ENCODE data around the gene EEFSEC. TPM values are rescaled to one million over a fixed set of nuclear protein-coding genes. Genes with fewer than 3 reads are reported as not detected.

The EEFSEC gene
- total RNA-seq, 1 donor = 5.1 TPM

GRCh38 chr3:128155616-128156360 is 2.5 kb downstream of the EEFSEC start:
- Histone ChIP-seq H3K27me3 (ENCODE audit: insufficient read depth, low read length) (no peaks in the 10 kb centered on the region), H3K4me1 (ENCODE audit: insufficient read depth, low read length) (peaks cover 4% of the 10 kb centered on the region), H3K79me2 (ENCODE audit: insufficient read depth, low read length) (peaks cover 9% of the 10 kb centered on the region), H3K27ac (ENCODE audit: low read depth, low read length) (no peak overlapping the region), H3K4me2 (ENCODE audit: insufficient read depth, low read length) (no peak overlapping the region), H2AFZ (ENCODE audit: low read length) (no peak overlapping the region), H4K20me1 (ENCODE audit: insufficient read depth, low read length) (peaks cover 4% of the 10 kb centered on the region), H3K4me3 (ENCODE audit: insufficient read depth, low read length) (no peak overlapping the region), H3K36me3 (ENCODE audit: insufficient read depth, low read length) (peaks cover 5% of the 10 kb centered on the region), H3K9me3 (ENCODE audit: low read depth, low read length) (no peaks in the 10 kb centered on the region)
- no peak for TF ChIP-seq CTCF (IDR thresholded peaks at IDR 0.05; ENCODE audit: extremely low read depth, low read depth, low read length)
- no peak for DNase-seq (ENCODE audit: insufficient read length, low spot score, missing footprints)

- no peak overlapping the region for H3K4me2 ChIP-seq (ENCODE audit: insufficient read depth, low read length)
- H3K9me3 ChIP-seq (ENCODE audit: low read depth, low read length) = no peaks in the 10 kb centered on the region
- peaks cover 4% of the 10 kb centered on the region for H4K20me1 ChIP-seq (ENCODE audit: insufficient read depth, low read length)
- no peaks in the 10 kb centered on the region for H3K4me1 ChIP-seq (ENCODE audit: insufficient read depth, low read length)
- H3K4me3 ChIP-seq (ENCODE audit: insufficient read depth, low read length) = no peak overlapping the region
- DNase-seq (ENCODE audit: insufficient read length, low spot score, missing footprints) = no peak
- H3K27me3 ChIP-seq (ENCODE audit: insufficient read depth, low read length) = no peaks in the 10 kb centered on the region
- no peak overlapping the region for H2AFZ ChIP-seq (ENCODE audit: low read length)
- H3K36me3 ChIP-seq (ENCODE audit: insufficient read depth, low read length) = peaks cover 10% of the 10 kb centered on the region
- no peak for TF ChIP-seq CTCF (IDR thresholded peaks at IDR 0.05; ENCODE audit: extremely low read depth, low read depth, low read length)
- H3K27ac ChIP-seq (ENCODE audit: low read depth, low read length) = no peak overlapping the region
- H3K79me2 ChIP-seq (ENCODE audit: insufficient read depth, low read length) = peaks cover 12% of the 10 kb centered on the region
These were observed 7.4 kb downstream of the EEFSEC start for GRCh38 chr3:128160661-128161060.

GRCh38 chr3:128163432-128163831 is 10.2 kb downstream of the EEFSEC start:
- TF ChIP-seq CTCF (IDR thresholded peaks at IDR 0.05; ENCODE audit: extremely low read depth, low read depth, low read length) = no peak
- no peak overlapping the region for H3K4me2 ChIP-seq (ENCODE audit: insufficient read depth, low read length)

GRCh38 chr3:128166971-128167453 is 13.7 kb downstream of the EEFSEC start:
- H3K4me1 ChIP-seq (ENCODE audit: insufficient read depth, low read length) = no peaks in the 10 kb centered on the region
- H3K27ac ChIP-seq (ENCODE audit: low read depth, low read length) = no peak overlapping the region
- no peaks in the 10 kb centered on the region for H3K9me3 ChIP-seq (ENCODE audit: low read depth, low read length)
- no peak for TF ChIP-seq CTCF (IDR thresholded peaks at IDR 0.05; ENCODE audit: extremely low read depth, low read depth, low read length)
- peaks cover 6% of the 10 kb centered on the region for H3K79me2 ChIP-seq (ENCODE audit: insufficient read depth, low read length)
- no peaks in the 10 kb centered on the region for H3K27me3 ChIP-seq (ENCODE audit: insufficient read depth, low read length)
- H2AFZ ChIP-seq (ENCODE audit: low read length) = no peak overlapping the region
- no peak overlapping the region for H3K4me3 ChIP-seq (ENCODE audit: insufficient read depth, low read length)
- H3K36me3 ChIP-seq (ENCODE audit: insufficient read depth, low read length) = peaks cover 4% of the 10 kb centered on the region
- H3K4me2 ChIP-seq (ENCODE audit: insufficient read depth, low read length) = no peak overlapping the region
- DNase-seq (ENCODE audit: insufficient read length, low spot score, missing footprints) = no peak
- H4K20me1 ChIP-seq (ENCODE audit: insufficient read depth, low read length) = peaks cover 9% of the 10 kb centered on the region

More at GRCh38 chr3:128163432-128163831, 10.2 kb downstream of the EEFSEC start:
- H2AFZ ChIP-seq (ENCODE audit: low read length) = no peak overlapping the region
- no peaks in the 10 kb centered on the region for H3K27me3 ChIP-seq (ENCODE audit: insufficient read depth, low read length)
- no peak overlapping the region for H3K4me3 ChIP-seq (ENCODE audit: insufficient read depth, low read length)
- H4K20me1 ChIP-seq (ENCODE audit: insufficient read depth, low read length) = peaks cover 11% of the 10 kb centered on the region
- H3K4me1 ChIP-seq (ENCODE audit: insufficient read depth, low read length) = no peaks in the 10 kb centered on the region
- H3K27ac ChIP-seq (ENCODE audit: low read depth, low read length) = no peak overlapping the region
- peaks cover 6% of the 10 kb centered on the region for H3K79me2 ChIP-seq (ENCODE audit: insufficient read depth, low read length)
- H3K9me3 ChIP-seq (ENCODE audit: low read depth, low read length) = no peaks in the 10 kb centered on the region
- H3K36me3 ChIP-seq (ENCODE audit: insufficient read depth, low read length) = peaks cover 5% of the 10 kb centered on the region
- no peak for DNase-seq (ENCODE audit: insufficient read length, low spot score, missing footprints)
